GM18508 (cell line): ENCODE data around the gene UBE2I.
"Not testable (repeated sequence)": the region's sequence is repeated elsewhere in the genome, so short reads cannot be mapped to it uniquely, and the experiment has no call there.

Experiments used
- ATAC-seq: cut with Tn5 transposase; IDR thresholded peaks from one replicate; pipeline ENCODE4 v1.9.1; 2021; ENCODE audit warnings: moderate number of reproducible peaks; ENCODE audit not compliant: insufficient read depth, unreplicated experiment

UBE2I gene

DNA sequence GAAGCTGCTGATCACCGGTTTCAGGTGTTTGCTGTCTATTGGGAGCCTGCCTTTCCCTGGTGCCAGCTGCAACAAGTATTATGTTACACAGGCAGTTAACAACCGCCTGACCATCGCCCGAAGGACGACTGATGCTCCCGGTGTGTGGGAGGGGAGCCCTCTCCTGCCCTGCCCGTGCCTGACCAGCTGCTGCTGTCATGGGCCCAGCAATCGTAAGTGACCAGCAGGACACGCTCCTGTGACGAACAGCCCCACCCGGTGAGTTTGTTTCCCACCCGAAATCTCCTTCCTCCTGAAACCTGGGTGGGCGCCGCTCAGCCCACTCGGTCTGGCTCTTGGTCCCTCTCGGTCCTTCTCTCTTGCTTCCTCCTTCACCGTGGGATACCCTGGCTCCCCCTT, 17.9 kb upstream of the UBE2I start:
- ATAC-seq: no peak

- not testable (repeated sequence) for ATAC-seq
Measured at GRCh38 chr16:1292208-1292607, 17.2 kb upstream of the UBE2I start.

GRCh38 chr16:1292808-1293207, 16.6 kb upstream of the UBE2I start:
- not testable (repeated sequence) for ATAC-seq

- ATAC-seq: no peak
Measured at GRCh38 chr16:1293921-1294656, 15.3 kb upstream of the UBE2I start.

- ATAC-seq: no peak
Measured at GRCh38 chr16:1295465-1295864, 14.0 kb upstream of the UBE2I start.

- ATAC-seq: not testable (repeated sequence)
Measured at GRCh38 chr16:1296688-1297017, 12.8 kb upstream of the UBE2I start.

- ATAC-seq: no peak
Measured at GRCh38 chr16:1297018-1297696, 12.3 kb upstream of the UBE2I start.

GRCh38 chr16:1298406-1298805, 11.0 kb upstream of the UBE2I start:
- no peak for ATAC-seq

- ATAC-seq: no peak
Measured at GRCh38 chr16:1299012-1299867, 10.2 kb upstream of the UBE2I start.

DNA sequence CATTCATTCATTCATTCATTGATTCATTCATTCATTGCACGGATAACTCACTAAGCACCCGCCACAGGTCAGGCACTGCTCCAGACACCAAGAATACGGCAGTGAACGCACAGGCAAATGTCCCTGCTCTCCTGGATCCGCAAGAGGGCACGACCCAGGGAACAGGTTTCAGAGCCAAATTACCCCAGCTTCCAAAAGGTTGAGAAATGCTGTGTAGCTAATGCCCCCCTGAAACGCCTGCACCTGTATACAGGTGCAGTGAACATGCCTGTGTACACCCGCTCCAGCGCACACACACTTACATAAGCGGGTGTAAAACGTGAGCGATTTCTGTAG, 9.6 kb upstream of the UBE2I start:
- ATAC-seq: no peak

GRCh38 chr16:1300664-1301476, 8.6 kb upstream of the UBE2I start:
- ATAC-seq: no peak

DNA sequence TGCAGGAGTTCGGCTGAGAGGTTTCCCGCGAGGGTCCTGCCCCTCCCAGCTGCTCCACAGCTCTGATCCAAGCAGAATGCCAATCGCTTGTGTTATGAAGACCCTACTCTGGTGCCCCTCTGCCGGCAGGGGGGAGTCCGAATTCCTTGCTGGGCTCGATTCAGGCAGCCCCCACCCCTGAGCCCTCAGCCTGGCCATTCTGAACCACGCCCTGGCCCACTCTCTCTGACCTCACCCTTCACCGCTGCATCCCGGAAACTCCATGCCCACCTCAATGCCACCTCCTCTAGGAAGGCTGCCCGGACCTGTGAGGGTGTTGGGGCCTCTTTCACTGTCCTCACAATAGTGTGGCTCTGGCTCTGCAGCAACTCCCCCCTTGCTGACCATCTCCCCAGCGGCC, 7.9 kb upstream of the UBE2I start:
- no peak for ATAC-seq

DNA sequence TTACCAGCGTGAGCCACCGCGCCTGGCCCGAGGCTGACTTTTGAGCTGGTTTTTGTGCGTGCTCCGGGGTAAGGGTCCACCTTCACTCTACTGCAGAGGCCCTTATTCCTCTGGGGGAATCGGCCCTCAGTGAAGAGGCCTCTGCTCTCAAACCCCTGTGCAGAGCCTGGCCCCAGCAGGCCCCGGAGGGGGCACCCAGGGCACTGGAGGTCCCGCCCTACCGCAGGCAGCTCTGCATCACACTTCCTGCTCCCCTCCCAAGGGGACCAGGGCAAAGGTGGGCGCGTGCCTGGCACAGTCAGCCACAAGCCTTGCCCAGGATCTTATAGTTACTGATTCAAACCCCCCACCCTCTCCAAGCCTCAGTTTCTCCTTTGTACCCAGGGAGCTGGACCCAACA, 3.6 kb upstream of the UBE2I start:
- no peak for ATAC-seq

GRCh38 chr16:1306334-1306733, 3.1 kb upstream of the UBE2I start:
- ATAC-seq: no peak

DNA sequence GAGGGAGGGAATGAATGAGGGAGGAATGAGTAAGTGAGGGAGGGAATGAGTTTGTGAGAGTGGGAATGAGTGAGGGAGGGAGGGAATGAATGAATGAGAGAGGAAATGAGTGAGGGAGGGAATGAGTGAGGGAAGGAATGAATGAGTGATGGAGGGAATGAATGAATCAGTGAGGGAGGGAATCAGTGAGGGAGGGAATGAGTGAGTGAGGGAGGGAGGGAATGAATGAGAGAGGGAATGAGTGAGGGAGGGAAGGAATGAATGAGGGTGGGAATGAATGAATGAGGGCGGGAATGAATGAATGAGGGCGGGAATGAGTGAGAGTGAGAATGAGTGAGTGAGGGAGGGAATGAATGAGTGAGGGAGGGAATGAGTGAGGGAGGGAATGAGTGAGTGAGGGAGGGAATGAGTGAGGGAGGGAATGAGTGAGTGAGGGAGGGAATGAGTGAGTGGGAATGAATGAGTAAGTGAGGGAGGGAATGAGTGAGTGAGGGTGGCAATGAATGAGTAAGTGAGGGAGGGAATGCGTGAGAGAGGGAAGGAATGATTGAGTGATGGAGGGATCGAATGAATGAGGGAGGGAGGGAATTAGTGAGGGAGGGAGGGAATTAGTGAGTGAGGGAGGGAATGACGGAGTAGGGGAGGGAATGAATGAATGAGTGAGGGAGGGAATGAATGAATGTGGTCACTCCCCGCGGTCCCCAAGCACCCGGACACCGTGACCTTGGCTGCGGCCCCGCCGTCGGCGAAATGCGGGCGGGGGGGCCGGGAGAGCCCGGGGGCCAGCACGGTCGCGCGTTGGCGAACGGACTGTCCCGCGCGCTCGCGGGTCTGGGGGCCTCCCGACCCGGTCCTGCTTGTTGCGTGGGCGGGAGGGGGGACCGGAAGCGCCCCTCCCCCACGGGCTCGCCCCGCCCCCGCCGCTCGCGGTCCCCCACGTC, 1.1 kb upstream of the UBE2I start:
- ATAC-seq: no peak

DNA sequence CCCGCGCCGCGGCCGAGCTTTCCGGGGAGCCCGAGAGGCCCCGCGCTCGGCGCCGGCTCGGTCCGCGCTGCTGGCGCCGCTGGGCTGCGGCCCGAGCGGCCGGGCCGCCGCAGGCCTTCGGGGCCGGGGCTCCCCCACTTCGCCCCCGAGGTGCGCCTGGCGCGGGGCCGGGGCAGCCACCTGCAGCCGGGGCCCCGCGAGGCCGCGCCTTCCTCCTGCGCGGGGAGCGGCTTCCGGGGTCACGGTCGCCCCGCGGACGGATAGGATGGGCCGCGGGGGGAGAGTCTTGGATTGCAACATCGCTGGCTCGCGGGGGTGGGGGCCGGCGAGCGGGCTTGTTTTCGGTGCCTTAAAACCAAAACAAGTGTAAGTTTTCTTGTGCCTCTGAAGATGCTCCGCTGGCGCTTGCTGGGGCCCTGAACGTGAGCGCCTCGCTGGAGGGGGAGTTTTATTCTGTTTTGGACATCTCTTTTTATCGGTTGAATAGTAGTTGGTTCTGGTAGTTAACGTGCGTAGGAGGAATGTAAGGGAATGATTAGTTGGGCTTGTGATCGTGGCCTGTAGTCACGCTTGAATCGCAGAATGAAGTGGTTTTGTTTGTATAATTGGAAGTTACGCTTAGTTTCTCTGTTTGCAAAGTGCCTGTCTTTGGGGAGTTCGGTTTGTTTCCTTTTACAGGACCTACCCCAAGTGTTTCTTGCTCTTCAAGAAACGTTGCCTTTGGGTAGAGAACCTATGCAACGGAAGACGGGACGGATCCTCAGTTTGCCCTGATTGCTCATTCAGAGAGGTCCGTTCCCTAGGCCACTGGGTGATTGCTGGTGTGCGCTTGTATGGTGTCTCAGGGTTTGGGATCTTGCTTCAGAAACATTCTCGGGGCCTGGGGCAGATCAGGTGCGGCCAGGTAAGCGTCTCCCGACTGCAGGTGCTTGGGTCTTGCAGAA, 724 bp downstream of the UBE2I start:
- no peak for ATAC-seq

- ATAC-seq: no peak
Measured at GRCh38 chr16:1310832-1311200, 1.4 kb downstream of the UBE2I start.

DNA sequence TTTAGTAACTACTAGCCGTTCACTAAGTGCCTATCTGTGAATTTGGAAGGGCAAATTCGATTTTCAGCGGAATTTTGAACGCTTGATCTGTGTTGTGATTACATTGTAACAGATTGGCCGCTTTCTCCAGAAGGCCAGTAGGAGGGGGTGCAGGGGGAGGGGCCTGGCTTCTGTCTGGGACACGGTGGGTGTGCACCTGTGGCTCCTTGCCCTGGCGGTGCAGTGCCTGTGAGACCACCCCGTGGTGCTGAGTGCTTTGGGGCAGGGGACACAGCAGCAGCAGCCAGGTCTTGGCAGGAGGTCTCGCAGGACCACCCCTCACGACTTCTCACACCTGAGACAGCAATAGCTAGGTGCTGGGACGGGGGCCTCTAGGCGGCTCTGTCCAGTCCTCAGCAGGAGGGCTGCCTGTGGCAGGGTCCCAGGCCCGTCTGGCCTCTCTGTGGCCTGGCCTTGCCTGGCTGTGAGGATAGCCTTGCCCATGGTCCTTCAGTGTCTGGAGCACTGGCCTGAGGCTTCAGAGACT, 1.8 kb downstream of the UBE2I start:
- no peak for ATAC-seq
